Activated CD4-positive, alpha-beta T cell treated with anti-CD3 and anti-CD28 coated beads for 24 hours (primary cell): ENCODE measurements around the gene DCTN2.

ENCODE experiments used
- DNase-seq, 2 donors: peaks; one replicate each; pipeline ENCODE4 v3.0.0-alpha.2; 2020; ENCODE audit warnings: low read depth in 2 of 2

Gene DCTN2

DNA sequence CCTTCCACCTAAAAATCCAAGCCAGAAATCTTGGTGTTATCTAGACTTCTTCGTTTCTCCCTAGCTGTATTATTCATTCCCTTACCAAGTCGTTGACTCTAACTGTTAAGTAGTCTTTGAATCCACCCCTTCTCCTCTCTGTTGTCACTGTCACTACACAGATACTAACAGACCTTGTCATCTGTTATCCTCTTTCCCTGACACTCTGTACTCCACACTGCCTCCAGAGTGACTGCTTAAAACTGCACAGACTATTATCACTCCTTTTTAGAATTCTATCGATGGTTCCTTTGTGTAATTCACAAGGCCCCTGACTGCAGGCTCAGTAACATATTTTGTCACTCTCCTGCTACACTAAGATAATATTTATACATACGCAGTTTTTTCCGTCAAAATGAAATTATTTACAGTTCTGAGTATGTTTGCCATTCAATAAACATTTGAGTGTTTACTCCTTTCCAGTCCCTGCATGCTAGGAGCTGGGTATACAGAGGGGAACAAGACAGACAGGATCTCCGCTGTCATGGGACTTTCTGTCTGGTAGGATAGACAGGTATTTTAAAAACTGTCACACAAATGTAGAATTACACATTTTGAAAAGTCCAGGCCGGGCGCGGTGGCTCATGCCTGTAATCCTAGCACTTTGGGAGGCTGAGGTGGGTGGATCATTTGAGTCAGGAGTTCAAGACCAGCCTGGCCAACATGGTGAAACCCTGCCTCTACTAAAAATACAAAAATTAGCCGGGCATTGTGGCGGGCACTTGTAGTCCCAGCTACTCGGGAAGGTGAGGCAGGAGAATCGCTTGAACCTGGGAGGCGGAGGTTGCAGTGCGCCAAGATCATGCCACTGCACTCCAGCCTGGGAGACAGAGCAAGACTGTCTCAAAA is 55.4 kb downstream of the DCTN2 start:
- DNase-seq: no peak

GRCh38 chr12:57490126-57490525 is 56.9 kb downstream of the DCTN2 start:
- DNase-seq: no peak

DNA sequence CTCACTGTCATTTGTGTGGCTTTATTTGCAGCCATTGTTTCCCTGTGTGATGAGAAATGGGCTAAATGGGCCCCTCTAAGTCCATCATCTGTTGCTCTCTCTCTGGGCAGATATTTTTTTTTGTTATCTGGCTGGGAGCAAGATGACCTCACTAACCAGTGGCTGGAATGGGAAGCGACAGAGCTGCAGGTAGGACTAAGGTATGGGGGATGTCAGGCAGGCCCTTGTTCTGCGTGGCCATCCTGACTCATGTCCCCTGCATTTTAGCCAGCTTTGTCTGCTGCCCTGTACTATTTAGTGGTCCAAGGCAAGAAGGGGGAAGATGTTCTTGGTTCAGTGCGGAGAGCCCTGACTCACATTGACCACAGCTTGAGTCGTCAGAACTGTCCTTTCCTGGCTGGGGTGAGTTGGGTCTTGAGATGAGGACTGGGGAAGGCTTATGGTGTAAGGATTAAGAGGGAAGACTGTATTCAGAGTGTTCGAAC is 57.8 kb downstream of the DCTN2 start:
- no peak for DNase-seq

GRCh38 chr12:57488402-57489156 is 58.4 kb downstream of the DCTN2 start:
- no peak for DNase-seq

DNA sequence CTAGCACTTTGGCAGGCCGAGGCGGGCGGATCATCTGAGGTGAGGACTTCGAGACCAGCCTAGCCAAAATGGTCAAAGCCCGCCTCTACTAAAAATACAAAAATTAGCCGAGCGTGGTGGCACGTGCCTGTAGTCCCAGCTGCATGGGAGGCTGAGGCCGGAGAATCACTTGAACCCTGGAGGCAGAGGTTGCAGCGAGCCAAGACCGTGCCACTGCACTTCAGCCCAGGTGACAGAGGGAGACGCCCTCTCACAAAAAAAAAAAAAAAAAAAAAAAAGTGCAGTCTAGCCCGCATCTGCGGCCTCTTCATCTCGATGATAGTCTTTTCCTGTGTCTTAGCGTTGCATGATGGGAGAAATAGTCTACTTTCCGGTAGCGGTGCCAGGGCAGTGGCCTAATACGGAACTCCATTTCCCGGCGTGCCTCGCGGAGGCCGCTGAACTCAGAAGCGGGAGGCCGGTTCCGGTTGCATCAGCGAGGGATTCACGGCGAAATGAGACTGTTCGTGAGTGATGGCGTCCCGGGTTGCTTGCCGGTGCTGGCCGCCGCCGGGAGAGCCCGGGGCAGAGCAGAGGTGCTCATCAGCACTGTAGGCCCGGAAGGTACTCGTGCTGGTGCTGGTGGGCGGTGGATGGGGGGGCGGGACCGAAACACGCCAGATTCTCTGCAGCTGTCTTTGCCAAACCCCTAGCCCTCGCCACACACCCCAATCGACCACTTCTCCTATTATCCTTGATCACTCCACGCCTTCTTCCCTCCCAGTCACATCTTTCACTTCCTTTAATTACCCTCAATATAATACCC is 59.2 kb downstream of the DCTN2 start, which contains the start of gene MARS1:
TSS of gene MARS1 (plus strand) at position 472 of the 805 bp plus-strand sequence. CDS start at position 495, 23 bp downstream.
- DNase-seq: peak; percentile 83 to 86

DNA sequence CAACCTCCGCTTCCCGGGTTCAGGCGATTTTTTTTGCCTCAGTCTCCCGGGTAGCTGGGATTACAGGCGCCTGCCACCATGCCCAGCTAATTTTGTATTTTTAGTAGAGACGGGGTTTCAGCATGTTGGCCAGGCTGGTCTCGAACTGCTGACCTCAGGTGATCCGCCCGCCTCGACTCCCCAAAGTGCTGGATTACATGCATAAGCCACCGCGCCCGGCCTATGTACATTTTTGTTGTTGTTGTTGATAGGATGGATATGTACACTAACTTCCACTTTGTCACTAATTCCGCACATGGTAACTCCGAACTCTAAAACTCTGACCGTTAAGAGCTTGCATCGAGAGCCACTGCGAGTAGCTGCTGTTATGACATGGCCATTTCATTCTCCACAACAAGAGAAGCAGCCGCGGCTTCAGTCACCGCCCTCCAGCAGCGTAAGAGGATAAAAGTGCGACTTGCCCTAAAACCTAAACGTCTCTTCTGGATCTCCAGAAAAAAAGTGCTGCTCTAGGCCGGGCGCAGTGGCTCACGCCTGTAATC is 59.9 kb downstream of the DCTN2 start:
- no peak for DNase-seq

DNA sequence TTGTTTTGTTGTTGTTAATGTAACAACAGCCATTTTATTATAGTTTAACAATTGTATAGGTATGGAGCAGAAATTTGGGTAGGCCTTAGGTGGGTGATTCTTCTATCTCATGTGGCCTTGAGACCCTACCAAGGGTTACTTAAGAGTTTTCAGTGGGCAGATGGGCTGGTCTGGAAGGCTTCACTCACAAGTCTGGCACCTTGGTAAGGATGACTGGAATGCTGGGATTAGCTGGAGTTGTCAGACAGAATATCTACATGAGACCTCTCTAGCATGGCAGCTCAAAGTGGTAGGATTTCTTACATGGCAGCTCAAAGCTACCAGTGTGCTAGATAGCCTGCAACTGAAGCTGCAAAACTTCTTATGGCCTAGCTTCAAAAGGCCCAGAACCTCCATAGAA is 61.3 kb downstream of the DCTN2 start:
- DNase-seq: no peak

DNA sequence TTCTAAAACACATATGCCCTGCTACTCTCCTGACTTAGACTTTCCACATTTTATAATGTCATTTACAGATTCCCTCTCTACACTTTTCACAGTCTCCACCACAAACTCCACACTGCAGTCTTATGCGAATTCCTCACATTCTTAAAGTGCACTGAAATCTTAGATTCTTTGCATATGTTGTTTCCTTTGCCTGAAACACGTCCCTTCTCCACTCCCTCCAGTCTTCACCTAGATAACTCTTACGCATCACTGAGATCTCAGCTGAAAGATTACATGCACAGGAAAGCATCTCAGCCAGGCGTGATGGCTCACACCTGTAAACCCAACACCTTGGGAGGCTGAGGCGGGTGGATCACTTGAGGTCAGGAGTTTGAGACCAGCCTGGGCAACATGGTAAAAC is 63.5 kb downstream of the DCTN2 start:
- no peak for DNase-seq

- DNase-seq: no peak
Measured at GRCh38 chr12:57481671-57482070, 65.3 kb downstream of the DCTN2 start.
